Activated CD8-positive, alpha-beta memory T cell treated with anti-CD3 and anti-CD28 coated beads, Interleukin-2, amount 50 U/mL, for 24 hours (primary cell): ENCODE results near the gene CSKMT.
A peak's percentile ranks its signal among the peaks of the same experiment; 100 is the strongest.
"Not testable (repeated sequence)": the region's sequence is repeated elsewhere in the genome, so short reads cannot be mapped to it uniquely, and the experiment has no call there.

Source experiments
- DNase-seq: peaks from one replicate; pipeline ENCODE4 v3.0.0-alpha.2; 2020; ENCODE audit errors: extremely low read depth

The CSKMT gene

GRCh38 chr11:62654297-62654696 is 10.8 kb upstream of the CSKMT start:
- DNase-seq: no peak

DNA sequence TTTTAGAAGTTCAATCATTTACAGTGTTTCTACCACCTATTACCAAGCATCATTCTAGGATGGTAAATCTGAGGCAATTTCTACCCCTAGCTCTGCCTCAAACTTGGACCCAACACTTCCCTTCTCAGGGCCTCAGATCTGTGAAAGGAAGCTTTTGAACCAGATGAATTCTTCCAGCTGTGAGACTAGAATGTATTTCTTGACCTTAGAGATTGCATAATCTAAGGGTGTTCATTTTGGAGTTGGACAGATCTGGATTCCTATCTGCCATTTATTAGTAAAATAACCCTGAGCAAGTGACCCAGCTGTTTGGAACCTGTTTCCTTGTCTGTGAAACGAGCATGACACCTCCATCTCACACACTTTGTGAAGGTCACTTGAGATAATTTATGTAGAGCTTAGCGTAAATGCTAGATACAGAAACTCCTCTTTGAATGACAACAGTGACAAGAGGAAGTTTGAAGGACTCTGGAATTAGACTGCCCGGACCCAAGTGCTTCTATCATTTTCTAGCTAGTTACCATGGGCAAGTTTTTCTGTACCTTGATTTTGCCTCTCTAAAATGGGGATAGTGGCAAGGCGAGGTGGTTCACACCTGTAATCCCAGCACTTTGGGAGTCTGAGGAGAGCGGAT is 8.2 kb upstream of the CSKMT start:
- DNase-seq: no peak

DNA sequence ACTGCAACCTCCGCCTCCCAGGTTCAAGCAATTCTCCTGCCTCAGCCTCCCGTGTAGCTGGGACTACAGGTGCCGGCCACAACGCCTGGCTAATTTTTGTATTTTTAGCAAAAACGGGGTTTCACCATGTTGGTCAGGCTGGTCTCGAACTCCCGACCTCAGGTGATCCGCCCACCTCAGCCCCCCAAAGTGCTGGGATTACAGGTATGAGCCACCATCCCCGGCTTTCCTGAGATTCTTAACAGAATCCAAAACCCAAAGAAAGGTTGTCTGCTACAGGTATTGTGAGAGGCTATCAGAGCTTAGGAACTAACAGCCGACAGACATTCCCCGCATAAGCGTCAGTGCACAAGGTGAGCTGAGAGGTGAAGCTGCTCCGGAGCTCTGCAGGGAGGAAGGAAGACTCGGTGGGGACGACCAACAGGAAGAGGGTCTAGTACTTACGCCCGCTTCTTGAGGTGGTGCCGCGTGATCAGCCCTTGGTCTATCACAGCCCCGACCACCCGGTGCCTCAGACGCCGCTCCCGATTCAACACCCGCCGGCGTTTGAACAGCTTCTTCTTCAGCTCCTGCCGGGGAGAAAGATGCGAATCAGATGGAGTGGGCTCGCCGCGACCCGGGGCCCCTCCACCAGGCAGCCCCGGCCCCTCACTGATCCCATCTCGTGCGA is 572 bp upstream of the CSKMT start:
- DNase-seq: no peak

- DNase-seq: no peak
These were observed 617 bp downstream of the CSKMT start for GRCh38 chr11:62665599-62666258.

- DNase-seq: no peak
These were observed 1.3 kb downstream of the CSKMT start for GRCh38 chr11:62666259-62666926.

DNA sequence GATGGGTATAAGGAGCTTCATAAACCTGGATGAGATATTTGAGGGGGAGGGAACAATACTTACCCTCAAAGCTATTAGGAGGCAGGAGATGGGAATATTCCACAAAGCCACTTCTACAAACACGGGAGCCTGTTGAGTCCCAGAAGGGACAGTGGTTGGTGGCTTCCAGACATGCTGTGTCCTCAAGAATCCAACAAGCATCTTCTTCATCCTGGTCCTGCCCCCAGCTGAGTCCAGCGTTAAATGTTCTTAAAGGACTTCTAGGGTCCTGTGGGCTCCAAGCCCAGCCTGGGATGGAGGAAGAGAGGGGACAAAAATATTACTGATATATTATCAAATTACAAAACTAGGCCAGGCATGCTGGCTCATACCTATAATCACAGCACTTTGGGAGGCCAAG is 2.3 kb downstream of the CSKMT start:
- no peak for DNase-seq

DNA sequence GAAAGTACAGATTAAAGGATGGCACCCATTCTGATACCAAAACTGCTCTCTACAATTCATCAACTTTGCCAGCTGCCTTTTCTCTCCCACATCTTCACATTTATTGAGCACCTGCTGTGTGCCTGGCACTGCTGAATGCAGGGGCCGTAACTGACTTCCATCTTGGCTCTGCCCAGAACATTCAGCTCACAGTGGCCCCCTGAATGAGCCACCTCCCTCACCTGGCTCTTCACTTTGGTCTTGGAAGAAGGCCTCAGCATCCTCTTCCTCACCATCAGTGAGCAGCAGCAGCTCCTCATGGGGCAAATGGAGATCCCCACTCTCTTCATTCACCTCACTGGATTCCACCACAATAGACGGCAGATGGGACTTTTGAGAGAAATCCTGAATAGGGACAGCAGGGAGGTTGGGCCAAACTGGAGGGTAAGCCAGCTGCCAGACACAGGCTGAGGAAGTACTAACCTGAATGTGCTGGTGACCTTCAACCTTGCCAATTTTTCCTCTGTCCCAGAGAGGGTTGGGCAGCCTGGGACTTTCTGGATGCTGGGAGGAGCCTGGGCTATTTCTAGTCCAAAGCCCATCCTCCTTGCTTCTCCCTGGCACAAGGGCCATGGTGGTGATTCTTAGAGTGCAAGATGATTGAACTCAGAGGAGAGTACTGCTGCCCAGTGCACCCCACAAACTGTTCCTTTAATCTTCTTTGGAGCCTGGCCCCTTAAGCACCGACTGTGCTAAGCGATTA is 4.5 kb downstream of the CSKMT start:
- DNase-seq: no peak

- DNase-seq: no peak
These were observed 6.1 kb downstream of the CSKMT start for GRCh38 chr11:62671236-62671607.

DNA sequence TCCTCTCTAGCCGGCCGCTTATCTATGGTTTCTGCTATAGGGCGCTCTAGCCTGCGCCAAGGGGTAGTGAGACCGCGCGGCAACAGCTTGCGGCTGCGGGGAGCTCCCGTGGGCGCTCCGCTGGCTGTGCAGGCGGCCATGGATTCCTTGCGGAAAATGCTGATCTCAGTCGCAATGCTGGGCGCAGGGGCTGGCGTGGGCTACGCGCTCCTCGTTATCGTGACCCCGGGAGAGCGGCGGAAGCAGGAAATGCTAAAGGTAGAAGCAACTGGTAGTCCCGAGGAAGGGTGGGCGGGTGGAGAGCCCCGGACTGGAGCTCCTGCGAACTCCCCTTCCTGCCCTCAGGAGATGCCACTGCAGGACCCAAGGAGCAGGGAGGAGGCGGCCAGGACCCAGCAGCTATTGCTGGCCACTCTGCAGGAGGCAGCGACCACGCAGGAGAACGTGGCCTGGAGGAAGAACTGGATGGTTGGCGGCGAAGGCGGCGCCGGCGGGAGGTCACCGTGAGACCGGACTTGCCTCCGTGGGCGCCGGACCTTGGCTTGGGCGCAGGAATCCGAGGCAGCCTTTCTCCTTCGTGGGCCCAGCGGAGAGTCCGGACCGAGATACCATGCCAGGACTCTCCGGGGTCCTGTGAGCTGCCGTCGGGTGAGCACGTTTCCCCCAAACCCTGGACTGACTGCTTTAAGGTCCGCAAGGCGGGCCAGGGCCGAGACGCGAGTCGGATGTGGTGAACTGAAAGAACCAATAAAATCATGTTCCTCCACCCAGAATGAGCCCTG is 6.7 kb downstream of the CSKMT start, which contains the start of the genes LBHD1 and UQCC3:
TSS of gene LBHD1 (minus strand) at position 660 of the 782 bp plus-strand sequence. CDS start 2,236 bp downstream, outside the sequence.
TSS of gene UQCC3 (plus strand) at position 66 of the 782 bp plus-strand sequence. CDS start at position 139, 73 bp downstream.
- no peak for DNase-seq

- no peak for DNase-seq
These were observed 8.0 kb downstream of the CSKMT start for GRCh38 chr11:62673196-62673525.

GRCh38 chr11:62675415-62675814 is 10.3 kb downstream of the CSKMT start:
- DNase-seq: not testable (repeated sequence)

DNA sequence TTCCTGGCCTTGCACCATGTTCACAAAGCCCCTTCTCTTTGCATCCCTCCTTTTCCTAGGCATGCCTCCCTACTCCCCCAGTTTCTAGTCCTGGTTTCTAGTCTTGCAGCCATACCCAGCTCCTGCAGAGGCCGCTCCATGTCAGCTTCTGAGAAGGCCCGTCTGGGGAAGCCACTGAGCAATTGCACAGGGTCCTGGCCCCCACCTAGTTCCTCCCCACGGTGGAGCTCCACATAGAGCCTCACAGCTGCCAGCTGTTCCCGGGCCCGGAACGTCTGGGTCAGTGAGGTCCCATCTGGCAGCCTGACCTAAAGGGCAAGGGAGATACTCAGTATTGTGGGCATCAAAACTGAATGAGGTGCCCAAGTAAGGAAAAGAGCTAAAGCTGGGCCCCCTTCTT is 11.6 kb downstream of the CSKMT start:
- DNase-seq: no peak

DNA sequence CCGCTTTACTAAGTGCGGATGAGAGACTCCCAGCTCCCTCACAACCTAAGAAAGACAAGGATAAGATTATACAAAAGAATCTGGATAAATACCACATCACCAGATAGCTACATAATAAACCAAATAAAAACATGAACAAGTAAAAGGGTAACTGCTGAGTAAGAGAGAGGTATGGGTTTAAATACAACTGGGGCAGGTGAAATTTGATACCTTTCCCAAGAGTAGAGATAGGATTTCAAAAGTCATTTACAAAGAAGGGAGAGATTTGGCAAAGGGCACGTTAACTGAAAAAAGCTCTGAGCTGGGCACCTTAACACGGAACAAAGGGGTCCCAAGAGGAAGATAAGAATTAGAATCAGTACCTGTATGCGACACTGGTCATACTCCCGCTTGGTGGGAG is 12.0 kb downstream of the CSKMT start:
- no peak for DNase-seq

- no peak for DNase-seq
These were observed 12.6 kb downstream of the CSKMT start for GRCh38 chr11:62677714-62678113.

DNA sequence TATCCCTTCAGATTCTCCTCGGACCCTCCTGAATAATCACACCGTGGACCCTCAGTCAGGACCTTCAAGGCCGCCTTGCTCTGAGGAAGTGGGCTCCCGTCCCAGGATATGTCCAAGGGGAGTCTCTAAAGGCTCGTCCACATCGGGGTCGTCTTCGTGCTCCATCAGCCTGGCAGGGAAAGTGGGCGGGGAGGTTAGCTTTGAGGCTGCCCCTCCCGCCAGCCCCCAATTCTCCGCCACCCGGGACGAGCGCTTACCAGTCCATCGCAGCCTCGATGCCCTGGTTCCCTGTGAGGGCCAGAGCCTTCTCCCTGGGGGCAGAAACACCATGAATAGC is 13.3 kb downstream of the CSKMT start:
- no peak for DNase-seq

GRCh38 chr11:62678770-62679696 is 13.9 kb downstream of the CSKMT start, which contains the start of gene UBXN1:
TSS of gene UBXN1 (minus strand) at chr11:62679073. CDS start at chr11:62678923, 150 bp downstream.
- peak; percentile 77 for DNase-seq

DNA sequence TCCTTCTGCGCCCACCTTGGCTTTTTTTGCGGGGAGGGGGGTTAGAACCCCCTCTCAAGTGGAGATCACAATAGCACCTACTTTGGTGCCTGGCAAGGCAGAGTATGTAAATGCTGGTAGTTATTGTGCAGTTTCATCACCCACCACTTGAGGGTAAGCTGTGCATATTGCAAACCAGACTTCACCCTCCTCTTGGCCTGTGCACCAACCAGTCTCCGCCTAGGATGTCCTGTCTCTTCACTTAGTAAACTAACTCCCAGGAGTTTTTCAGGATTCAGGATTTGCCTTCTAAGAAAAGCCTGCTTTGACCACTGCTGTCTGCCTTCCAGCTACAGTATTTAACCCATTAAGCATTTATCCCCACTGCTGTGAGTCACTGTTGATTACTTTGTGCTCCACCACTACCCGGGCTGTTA is 15.7 kb downstream of the CSKMT start:
- no peak for DNase-seq

DNA sequence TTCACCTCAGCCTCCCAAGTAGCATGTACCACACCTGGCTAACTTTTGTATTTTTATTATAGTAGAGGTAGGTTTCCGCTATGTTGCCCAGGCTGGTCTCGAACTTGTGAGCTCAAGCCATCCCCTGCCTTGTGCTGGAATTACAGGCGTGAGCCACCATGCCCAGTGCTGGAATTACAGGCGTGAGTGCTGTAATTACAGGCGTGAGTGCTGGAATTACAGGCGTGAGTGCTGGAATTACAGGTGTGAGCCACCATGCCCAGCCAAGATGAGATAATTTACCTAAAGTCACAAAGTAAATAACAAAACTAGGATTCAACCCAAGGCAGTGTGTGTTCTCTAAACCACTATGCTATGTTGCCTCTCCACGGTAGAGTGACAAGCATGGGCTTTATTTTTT is 17.4 kb downstream of the CSKMT start:
- no peak for DNase-seq

- DNase-seq: no peak
These were observed 22.6 kb downstream of the CSKMT start for GRCh38 chr11:62687508-62688396.
